ENCODE measurements around the gene IL4. TPM values are rescaled to one million over a fixed set of nuclear protein-coding genes. Genes with fewer than 3 reads are reported as not detected.

Gene IL4
- total RNA-seq, 2 experiments from 2014 or later, result 0.72 to 1.4 TPM

DNA sequence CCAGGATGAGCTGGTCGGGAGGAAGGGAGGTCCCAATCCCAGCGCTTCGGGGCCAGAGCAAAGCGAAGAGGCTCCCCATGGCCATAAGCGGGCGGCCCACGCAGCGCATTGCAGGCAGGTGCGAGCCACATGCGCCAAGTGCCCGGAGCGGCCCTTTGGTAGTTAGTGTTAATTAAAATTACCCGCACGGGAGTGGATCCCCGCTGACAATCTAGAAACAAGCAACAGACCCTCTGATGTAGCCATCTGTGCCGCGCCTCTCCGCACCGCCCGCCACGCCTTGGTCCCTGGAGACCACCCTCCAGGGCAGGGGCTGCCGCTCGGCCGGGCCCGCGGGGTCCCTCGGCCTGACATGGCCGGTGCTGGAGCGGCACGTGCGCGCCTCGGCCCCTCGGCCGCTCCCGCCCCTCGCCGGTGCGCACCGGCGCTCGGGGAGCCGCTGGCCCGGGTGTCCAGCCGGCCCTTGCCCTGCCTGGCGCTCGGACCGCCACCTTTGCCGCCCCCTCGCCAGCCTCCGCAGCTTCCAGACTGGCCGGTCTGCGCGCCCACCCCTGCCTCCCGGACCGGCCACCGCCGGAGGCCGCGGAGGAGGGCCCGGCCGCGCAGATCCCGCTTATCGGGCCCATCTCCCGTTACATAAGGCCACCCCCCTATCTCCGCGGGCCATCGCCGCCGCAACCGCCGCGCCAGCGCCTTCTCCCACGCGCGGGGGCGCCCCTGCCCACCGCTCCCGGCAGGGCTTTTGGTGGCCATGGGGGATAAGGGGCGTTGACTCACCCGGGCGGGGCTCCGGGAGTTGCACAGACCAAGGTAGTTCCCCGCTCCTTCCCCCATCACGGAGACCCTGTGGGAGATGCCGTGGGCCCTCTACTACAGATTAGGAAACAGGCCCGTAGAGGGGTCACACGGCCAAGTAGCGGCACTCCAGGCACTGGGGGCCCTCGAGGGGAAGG, 17.7 kb upstream of the IL4 start:
- peak overlapping the region; percentile 57 for H3K27ac Mint-ChIP-seq
- ChIA-PET CTCF (no interaction called here), POLR2A (interaction anchor here (0.6 to 9.9 kb wide), 3 partner anchors 11 to 737 kb away, joined by 4 to 102 read pairs (median 4); no protein-coding TSS in a partner anchor)
- ATAC-seq (peak; percentile 66), DNase-seq (peak; percentile 69)
- peak overlapping the region; percentile 55 for H3K4me3 Mint-ChIP-seq
- TF ChIP-seq, protein P1, sequence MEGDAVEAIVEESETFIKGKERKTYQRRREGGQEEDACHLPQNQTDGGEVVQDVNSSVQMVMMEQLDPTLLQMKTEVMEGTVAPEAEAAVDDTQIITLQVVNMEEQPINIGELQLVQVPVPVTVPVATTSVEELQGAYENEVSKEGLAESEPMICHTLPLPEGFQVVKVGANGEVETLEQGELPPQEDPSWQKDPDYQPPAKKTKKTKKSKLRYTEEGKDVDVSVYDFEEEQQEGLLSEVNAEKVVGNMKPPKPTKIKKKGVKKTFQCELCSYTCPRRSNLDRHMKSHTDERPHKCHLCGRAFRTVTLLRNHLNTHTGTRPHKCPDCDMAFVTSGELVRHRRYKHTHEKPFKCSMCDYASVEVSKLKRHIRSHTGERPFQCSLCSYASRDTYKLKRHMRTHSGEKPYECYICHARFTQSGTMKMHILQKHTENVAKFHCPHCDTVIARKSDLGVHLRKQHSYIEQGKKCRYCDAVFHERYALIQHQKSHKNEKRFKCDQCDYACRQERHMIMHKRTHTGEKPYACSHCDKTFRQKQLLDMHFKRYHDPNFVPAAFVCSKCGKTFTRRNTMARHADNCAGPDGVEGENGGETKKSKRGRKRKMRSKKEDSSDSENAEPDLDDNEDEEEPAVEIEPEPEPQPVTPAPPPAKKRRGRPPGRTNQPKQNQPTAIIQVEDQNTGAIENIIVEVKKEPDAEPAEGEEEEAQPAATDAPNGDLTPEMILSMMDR (IDR thresholded peaks at IDR 0.05), result no peak
- peaks cover 38% of the 10 kb centered on the region for H3K4me1 Mint-ChIP-seq (ENCODE audit: low read depth)
- H3K27me3 Mint-ChIP-seq, result peaks cover 38% of the 10 kb centered on the region
- H3K36me3 Mint-ChIP-seq (ENCODE audit: low read depth), result no peaks in the 10 kb centered on the region
- intact Hi-C loops (cut with micrococcal nuclease), result no loop called here
- H3K9me3 Mint-ChIP-seq, result peaks cover 2% of the 10 kb centered on the region

DNA sequence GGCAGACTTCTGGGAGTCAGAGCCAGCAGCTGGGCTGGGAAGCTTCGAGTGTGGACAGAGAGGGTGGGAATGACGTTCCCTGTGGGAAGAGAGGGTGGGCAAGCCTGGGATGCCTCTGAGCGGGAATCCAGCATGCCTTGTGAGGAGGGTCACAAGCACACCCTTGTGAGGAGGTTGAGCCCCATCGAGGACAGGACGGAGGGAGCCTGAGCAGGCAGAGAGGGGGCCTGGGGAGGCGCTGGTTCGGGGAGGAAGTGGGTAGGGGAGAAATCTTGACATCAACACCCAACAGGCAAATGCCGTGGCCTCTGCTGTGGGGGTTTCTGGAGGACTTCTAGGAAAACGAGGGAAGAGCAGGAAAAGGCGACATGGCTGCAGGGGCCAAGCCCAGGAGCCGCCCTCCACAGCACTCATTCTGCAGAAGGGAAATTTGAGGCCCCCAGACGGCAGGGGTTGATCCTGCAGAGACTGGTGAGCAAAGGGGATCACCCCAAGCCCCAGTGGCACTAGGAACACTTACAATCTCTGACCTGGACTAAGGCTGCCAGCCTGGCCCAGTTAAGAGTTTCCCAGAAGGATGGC, 16.9 kb upstream of the IL4 start:
- TF ChIP-seq, protein P1 (IDR thresholded peaks at IDR 0.05), result no peak
- ATAC-seq, result peak; percentile 42
- Mint-ChIP-seq H3K27ac (peak overlapping the region; percentile 57), H3K27me3 (peaks cover 33% of the 10 kb centered on the region), H3K4me1 (ENCODE audit: low read depth) (peaks cover 44% of the 10 kb centered on the region), H3K36me3 (ENCODE audit: low read depth) (no peaks in the 10 kb centered on the region), H3K9me3 (peaks cover under 1% of the 10 kb centered on the region), H3K4me3 (peak overlapping the region; percentile 55)
- no peak for DNase-seq
- intact Hi-C loops (cut with micrococcal nuclease), result no loop called here
- ChIA-PET CTCF (interaction anchor here (1.2 to 3.1 kb wide), 3 partner anchors 13 to 59 kb away, joined by 3 to 9 read pairs (median 4); no protein-coding TSS in a partner anchor), POLR2A (interaction anchor here (0.6 to 9.9 kb wide), 3 partner anchors 10 to 736 kb away, joined by 4 to 102 read pairs (median 4); no protein-coding TSS in a partner anchor)

DNA sequence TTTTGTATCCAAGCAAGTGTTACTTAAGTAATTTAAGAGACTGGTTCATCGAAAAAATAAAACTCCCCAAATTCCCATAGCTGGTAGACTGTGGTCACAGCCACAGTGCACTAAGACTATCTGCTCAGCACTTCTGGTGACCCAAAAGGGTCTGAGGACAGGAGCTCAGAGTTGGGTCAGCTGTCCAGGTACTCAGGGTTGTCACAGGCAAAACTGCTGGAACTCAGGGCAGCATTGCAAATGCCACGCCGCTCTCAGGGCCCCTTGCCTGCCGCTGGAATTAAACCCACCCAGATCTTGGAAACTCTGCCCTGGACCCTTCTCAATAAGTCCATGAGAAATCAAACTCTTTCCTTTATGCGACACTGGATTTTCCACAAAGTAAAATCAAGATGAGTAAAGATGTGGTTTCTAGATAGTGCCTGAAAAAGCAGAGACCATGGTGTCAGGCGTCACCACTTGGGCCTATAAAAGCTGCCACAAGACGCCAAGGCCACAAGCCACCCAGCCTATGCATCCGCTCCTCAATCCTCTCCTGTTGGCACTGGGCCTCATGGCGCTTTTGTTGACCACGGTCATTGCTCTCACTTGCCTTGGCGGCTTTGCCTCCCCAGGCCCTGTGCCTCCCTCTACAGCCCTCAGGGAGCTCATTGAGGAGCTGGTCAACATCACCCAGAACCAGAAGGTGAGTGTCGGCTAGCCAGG, 16.0 kb upstream of the IL4 start, which contains the start of gene IL13:
IL13 (plus strand) TSS at position 498 of the 705 bp plus-strand sequence; CDS start at position 512, 14 bp downstream.
- Mint-ChIP-seq H3K9me3 (no peaks in the 10 kb centered on the region), H3K4me1 (ENCODE audit: low read depth) (peaks cover 52% of the 10 kb centered on the region), H3K4me3 (peak within 1 kb of the TSS; percentile 55), H3K27me3 (peaks cover 30% of the 10 kb centered on the region), H3K27ac (peak within 1 kb of the TSS; percentile 57), H3K36me3 (ENCODE audit: low read depth) (no peaks in the 10 kb centered on the region)
- ATAC-seq (no peak), DNase-seq (peak; percentile 43)
- ChIA-PET CTCF (interaction anchor here (0.9 to 3.1 kb wide), 5 partner anchors 14 to 163 kb away, joined by 3 to 9 read pairs (median 4); no protein-coding TSS in a partner anchor), POLR2A (interaction anchor here (0.9 to 9.9 kb wide), 7 partner anchors 9 to 46 kb away, joined by 3 to 102 read pairs (median 3); no protein-coding TSS in a partner anchor)
- intact Hi-C loops (cut with micrococcal nuclease), result no loop called here
- TF ChIP-seq, protein P1 (IDR thresholded peaks at IDR 0.05), result no peak

DNA sequence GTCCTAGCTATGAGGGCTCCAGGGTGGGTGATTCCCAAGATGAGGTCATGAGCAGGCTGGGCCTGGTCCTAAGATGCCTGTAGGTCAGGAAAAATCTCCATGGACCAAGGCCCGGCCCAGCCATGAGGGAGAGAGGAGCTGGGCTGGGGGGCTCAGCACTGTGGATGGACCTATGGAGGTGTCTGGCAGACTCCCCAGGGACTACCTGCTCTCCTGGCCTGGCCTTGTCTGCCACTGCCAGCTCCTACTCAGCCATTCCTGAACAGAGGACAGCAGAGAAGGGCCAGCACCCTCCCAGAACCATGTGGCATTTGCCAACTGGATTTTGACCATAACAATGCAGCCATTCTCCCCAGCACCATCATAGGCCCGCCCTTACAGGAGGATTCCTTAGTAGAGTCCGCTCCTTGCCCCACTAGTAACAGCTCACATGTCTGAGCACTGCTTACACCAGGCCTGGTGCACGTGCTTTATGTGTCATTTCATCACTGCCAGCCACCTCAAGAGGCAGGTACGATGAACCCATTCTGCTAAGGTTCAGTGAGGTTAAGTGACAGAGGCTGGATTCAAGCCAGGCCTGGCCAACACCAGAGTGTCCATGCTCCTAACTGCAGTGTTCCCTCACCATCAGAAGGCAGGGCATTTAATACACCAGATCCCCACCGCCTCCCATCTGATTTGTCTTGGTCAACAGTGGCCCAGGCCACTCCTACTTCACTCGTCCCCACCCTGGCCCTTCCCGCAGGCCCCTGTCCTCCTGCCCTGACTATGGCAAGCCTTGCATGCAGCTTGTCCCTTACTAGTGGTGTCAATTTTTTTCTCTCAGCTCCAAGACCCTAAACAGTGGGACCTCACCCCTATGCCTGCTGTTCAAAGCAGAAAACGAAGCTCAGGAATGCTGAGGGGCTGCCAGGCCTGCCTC, 15.1 kb upstream of the IL4 start:
- Mint-ChIP-seq H3K36me3 (ENCODE audit: low read depth) (no peaks in the 10 kb centered on the region), H3K27me3 (peaks cover 27% of the 10 kb centered on the region), H3K27ac (peak overlapping the region; percentile 8), H3K9me3 (no peaks in the 10 kb centered on the region), H3K4me3 (peak overlapping the region; percentile 8), H3K4me1 (ENCODE audit: low read depth) (peaks cover 60% of the 10 kb centered on the region)
- ChIA-PET POLR2A (interaction anchor here (0.9 to 9.9 kb wide), 6 partner anchors 11 to 46 kb away, joined by 3 to 102 read pairs (median 3); no protein-coding TSS in a partner anchor), CTCF (interaction anchor here (0.9 to 3.1 kb wide), 6 partner anchors 11 to 162 kb away, joined by 3 to 9 read pairs (median 4); no protein-coding TSS in a partner anchor)
- intact Hi-C loops (cut with micrococcal nuclease), result no loop called here
- ATAC-seq (no peak), DNase-seq (no peak)
- TF ChIP-seq, protein P1 (IDR thresholded peaks at IDR 0.05), result no peak

Data from activated CD8-positive, alpha-beta T cell treated with anti-CD3 and anti-CD28 coated beads for 36 hours (primary cell).